Mesendoderm (in vitro differentiated cells): ENCODE measurements around the gene IQCK.
A peak's percentile ranks its signal among the peaks of the same experiment; 100 is the strongest.

ENCODE experiments used
- DNase-seq: peaks from one replicate; pipeline ENCODE4 v3.0.0; 2013
- H2AK5ac ChIP-seq: 2 replicates; pipeline ENCODE4 v1.6.1; 2013; ENCODE audit warnings: low read length, inconsistent platforms
- H2BK120ac ChIP-seq: 2 replicates; pipeline ENCODE4 v1.6.1; 2013; ENCODE audit warnings: low read depth, mild to moderate bottlenecking, low read length, moderate library complexity, mixed read lengths
- H2BK15ac ChIP-seq: replicated peaks from 2 replicates; pipeline ENCODE4 v1.6.1; 2013; ENCODE audit warnings: low read depth, mild to moderate bottlenecking, moderate library complexity
- H2BK5ac ChIP-seq: 2 replicates; pipeline ENCODE4 v1.6.1; 2013; ENCODE audit warnings: low read length, inconsistent platforms
- H3K18ac ChIP-seq: 2 replicates; pipeline ENCODE4 v1.6.1; 2013; ENCODE audit warnings: mild to moderate bottlenecking, low read length, mixed read lengths
- H3K23ac ChIP-seq: one replicate; pipeline ENCODE4 v1.6.1; 2013; ENCODE audit warnings: low read length
- H3K27ac ChIP-seq: 2 replicates; pipeline ENCODE4 v1.5.1; 2013; ENCODE audit warnings: low read depth, mild to moderate bottlenecking, inconsistent platforms, low read length, moderate library complexity
- H3K27me3 ChIP-seq: 2 replicates; pipeline ENCODE4 v1.6.1; 2013; ENCODE audit warnings: low read length, control low read depth, mild to moderate bottlenecking, inconsistent platforms; ENCODE audit not compliant: insufficient read depth, poor library complexity
- H3K36me3 ChIP-seq: 2 replicates; pipeline ENCODE4 v1.6.1; 2013; ENCODE audit warnings: low read length, inconsistent platforms; ENCODE audit not compliant: control insufficient read depth, insufficient read depth
- H3K4ac ChIP-seq: one replicate; pipeline ENCODE4 v1.6.1; 2013; ENCODE audit warnings: low read depth, mild to moderate bottlenecking, low read length, moderate library complexity
- H3K4me1 ChIP-seq: 2 replicates; pipeline ENCODE4 v1.6.1; 2013; ENCODE audit warnings: low read depth, low read length, inconsistent platforms; ENCODE audit not compliant: control insufficient read depth
- H3K4me2 ChIP-seq: 2 replicates; pipeline ENCODE4 v1.6.1; 2013; ENCODE audit warnings: low read length
- H3K4me3 ChIP-seq: 2 replicates; pipeline ENCODE4 v1.5.1; 2013; ENCODE audit warnings: mild to moderate bottlenecking, low read length
- H3K56ac ChIP-seq: one replicate; pipeline ENCODE4 v1.6.1; 2013; ENCODE audit warnings: low read length
- H3K79me1 ChIP-seq: 2 replicates; pipeline ENCODE4 v1.6.1; 2013; ENCODE audit warnings: low read length, inconsistent platforms
- H3K79me2 ChIP-seq: 2 replicates; pipeline ENCODE4 v1.6.1; 2013; ENCODE audit warnings: mild to moderate bottlenecking, low read length; ENCODE audit not compliant: control insufficient read depth, insufficient read depth
- H3K9ac ChIP-seq: 2 replicates; pipeline ENCODE4 v1.6.1; 2013; ENCODE audit warnings: low read length, inconsistent platforms
- H4K5ac ChIP-seq: one replicate; pipeline ENCODE4 v1.6.1; 2013; ENCODE audit warnings: low read length
- H4K8ac ChIP-seq: one replicate; pipeline ENCODE4 v1.6.1; 2013; ENCODE audit warnings: low read depth, mild to moderate bottlenecking, control low read depth, low read length, moderate library complexity
- WGBS: extraction: QIAGEN DNeasy Blood & Tissue Kit; methylation state at CpG from one replicate; pipeline ENCODE4 v1.1.7; 2013; ENCODE audit warnings: low lambda C conversion rate, missing lambda C conversion rate; ENCODE audit not compliant: insufficient coverage; ENCODE audit errors: extremely low coverage; 5-methylcytosine and 5-hydroxymethylcytosine counted together

IQCK gene

GRCh38 chr16:19878757-19879156, 160.7 kb downstream of the IQCK start:
- H3K56ac ChIP-seq = no peak overlapping the region
- H4K5ac ChIP-seq = no peak overlapping the region
- H4K8ac ChIP-seq = no peak overlapping the region
- no peak overlapping the region for H3K18ac ChIP-seq
- no peak for DNase-seq
- no peak overlapping the region for H3K23ac ChIP-seq
- peaks cover 47% of the 10 kb centered on the region for H3K79me2 ChIP-seq
- no peak overlapping the region for H3K4me3 ChIP-seq
- H2BK5ac ChIP-seq = no peak overlapping the region
- no CpG with 5 or more reads among the region's 11 CpGs for WGBS
- H3K27ac ChIP-seq = no peak overlapping the region
- H3K36me3 ChIP-seq = no peaks in the 10 kb centered on the region
- no peak overlapping the region for H3K9ac ChIP-seq
- H3K4me2 ChIP-seq = no peak overlapping the region
- H3K27me3 ChIP-seq = no peaks in the 10 kb centered on the region
- H2BK15ac ChIP-seq = no peak overlapping the region
- peaks cover 21% of the 10 kb centered on the region for H3K79me1 ChIP-seq
- H2AK5ac ChIP-seq = no peak overlapping the region
- no peak overlapping the region for H2BK120ac ChIP-seq
- peaks cover 11% of the 10 kb centered on the region for H3K4me1 ChIP-seq
- no peak overlapping the region for H3K4ac ChIP-seq

GRCh38 chr16:19879241-19879792, 161.2 kb downstream of the IQCK start:
- Histone ChIP-seq H3K36me3 (no peaks in the 10 kb centered on the region), H4K5ac (no peak overlapping the region), H2BK5ac (no peak overlapping the region), H3K9ac (no peak overlapping the region), H3K56ac (no peak overlapping the region), H3K4me3 (no peak overlapping the region), H3K27ac (no peak overlapping the region), H2BK15ac (no peak overlapping the region), H3K27me3 (no peaks in the 10 kb centered on the region), H2BK120ac (no peak overlapping the region), H3K4me2 (no peak overlapping the region), H3K18ac (no peak overlapping the region), H3K4me1 (peaks cover 11% of the 10 kb centered on the region), H3K4ac (no peak overlapping the region), H4K8ac (no peak overlapping the region), H2AK5ac (no peak overlapping the region), H3K23ac (no peak overlapping the region), H3K79me2 (peaks cover 46% of the 10 kb centered on the region), H3K79me1 (peaks cover 21% of the 10 kb centered on the region)
- no CpG with 5 or more reads among the region's 13 CpGs for WGBS
- DNase-seq = peak; percentile 75

- no peak overlapping the region for H3K4ac ChIP-seq
- H2BK120ac ChIP-seq = no peak overlapping the region
- H3K9ac ChIP-seq = no peak overlapping the region
- H2AK5ac ChIP-seq = no peak overlapping the region
- H3K79me1 ChIP-seq = peaks cover 17% of the 10 kb centered on the region
- H3K4me3 ChIP-seq = no peak overlapping the region
- no peak overlapping the region for H4K8ac ChIP-seq
- H2BK5ac ChIP-seq = no peak overlapping the region
- H3K27ac ChIP-seq = no peak overlapping the region
- no peak overlapping the region for H2BK15ac ChIP-seq
- no peak for DNase-seq
- H3K4me1 ChIP-seq = peaks cover 10% of the 10 kb centered on the region
- H3K4me2 ChIP-seq = no peak overlapping the region
- H3K79me2 ChIP-seq = peaks cover 36% of the 10 kb centered on the region
- no peak overlapping the region for H4K5ac ChIP-seq
- H3K56ac ChIP-seq = no peak overlapping the region
- H3K27me3 ChIP-seq = no peaks in the 10 kb centered on the region
- H3K23ac ChIP-seq = no peak overlapping the region
- WGBS = no CpG with 5 or more reads among the region's 7 CpGs
- H3K36me3 ChIP-seq = no peaks in the 10 kb centered on the region
- H3K18ac ChIP-seq = no peak overlapping the region
Observed at GRCh38 chr16:19881028-19881427, 163.0 kb downstream of the IQCK start.

- Histone ChIP-seq H3K9ac (peak overlapping the region; percentile 10), H3K4ac (no peak overlapping the region), H3K56ac (peak overlapping the region; percentile 89), H2AK5ac (no peak overlapping the region), H3K27ac (peak overlapping the region; percentile 7), H3K4me1 (peaks cover 5% of the 10 kb centered on the region), H3K23ac (no peak overlapping the region), H4K5ac (no peak overlapping the region), H3K79me2 (peaks cover 28% of the 10 kb centered on the region), H3K4me2 (peak overlapping the region; percentile 88), H3K27me3 (no peaks in the 10 kb centered on the region), H2BK15ac (no peak overlapping the region), H3K4me3 (no peak overlapping the region), H3K18ac (no peak overlapping the region), H2BK5ac (no peak overlapping the region), H2BK120ac (no peak overlapping the region), H4K8ac (no peak overlapping the region), H3K36me3 (no peaks in the 10 kb centered on the region), H3K79me1 (peaks cover 13% of the 10 kb centered on the region)
- no peak for DNase-seq
- no CpG with 5 or more reads among the region's 6 CpGs for WGBS
Observed at GRCh38 chr16:19881783-19882182, 163.7 kb downstream of the IQCK start.

- no peak overlapping the region for H4K5ac ChIP-seq
- H2BK120ac ChIP-seq = no peak overlapping the region
- H3K27me3 ChIP-seq = no peaks in the 10 kb centered on the region
- DNase-seq = peak; percentile 71
- peak overlapping the region; percentile 6 for H3K4ac ChIP-seq
- peak overlapping the region; percentile 63 for H3K18ac ChIP-seq
- peaks cover 5% of the 10 kb centered on the region for H3K4me1 ChIP-seq
- H3K36me3 ChIP-seq = no peaks in the 10 kb centered on the region
- no peak overlapping the region for H4K8ac ChIP-seq
- peak overlapping the region; percentile 89 for H3K56ac ChIP-seq
- H3K9ac ChIP-seq = peak overlapping the region; percentile 87
- H3K27ac ChIP-seq = peak overlapping the region; percentile 13
- WGBS = no CpG with 5 or more reads among the region's 9 CpGs
- H2BK15ac ChIP-seq = no peak overlapping the region
- H2AK5ac ChIP-seq = no peak overlapping the region
- H2BK5ac ChIP-seq = no peak overlapping the region
- peaks cover 11% of the 10 kb centered on the region for H3K79me1 ChIP-seq
- H3K23ac ChIP-seq = no peak overlapping the region
- no peak overlapping the region for H3K4me3 ChIP-seq
- H3K79me2 ChIP-seq = peaks cover 26% of the 10 kb centered on the region
- peak overlapping the region; percentile 88 for H3K4me2 ChIP-seq
Observed at GRCh38 chr16:19882186-19882585, 164.1 kb downstream of the IQCK start.

GRCh38 chr16:19882646-19883045, 164.6 kb downstream of the IQCK start:
- Histone ChIP-seq H2BK5ac (peak overlapping the region; percentile 17), H3K27ac (peak overlapping the region; percentile 13)

More at GRCh38 chr16:19882646-19883045, 164.6 kb downstream of the IQCK start:
- Histone ChIP-seq H3K23ac (no peak overlapping the region), H2BK15ac (no peak overlapping the region), H2AK5ac (no peak overlapping the region), H3K56ac (peak overlapping the region; percentile 89), H3K18ac (peak overlapping the region; percentile 90), H3K4me3 (peak overlapping the region; percentile 24), H3K36me3 (no peaks in the 10 kb centered on the region), H4K8ac (no peak overlapping the region), H3K4me2 (peak overlapping the region; percentile 88), H3K4ac (peak overlapping the region; percentile 6), H3K4me1 (peaks cover 5% of the 10 kb centered on the region), H3K79me1 (peaks cover 9% of the 10 kb centered on the region), H2BK120ac (no peak overlapping the region), H3K9ac (peak overlapping the region; percentile 87), H3K79me2 (peaks cover 22% of the 10 kb centered on the region), H3K27me3 (no peaks in the 10 kb centered on the region), H4K5ac (no peak overlapping the region)
- no CpG with 5 or more reads among the region's 3 CpGs for WGBS
- DNase-seq = peak; percentile 62
